ENCODE measurements around the gene PPP1R13B.

Gene PPP1R13B

DNA sequence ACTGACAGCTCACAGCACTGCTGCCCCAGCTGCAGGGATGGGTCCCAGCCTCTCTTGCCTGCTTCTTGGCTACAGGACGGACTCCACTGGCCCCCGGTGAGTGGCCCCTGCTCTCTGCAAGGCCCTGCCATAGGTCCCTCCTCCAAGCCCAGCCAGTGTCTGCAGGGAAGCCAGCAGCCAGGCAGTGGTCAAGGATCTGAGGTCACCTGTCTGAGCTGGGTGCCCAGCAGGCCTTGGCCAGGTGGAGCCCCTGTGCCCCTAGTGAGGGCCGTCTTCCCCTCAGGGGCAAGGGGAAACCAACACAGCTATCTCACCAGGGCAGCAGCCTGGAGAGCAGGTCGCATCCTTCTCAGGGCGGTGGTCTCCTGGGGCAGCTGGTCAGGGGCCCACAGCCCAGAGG is 145.3 kb downstream of the PPP1R13B start:
- Histone ChIP-seq H3K9me3 (ENCODE audit: control insufficient read depth, insufficient read depth, low read depth, low read length) (no peaks in the 10 kb centered on the region), H3K4me3 (ENCODE audit: low read depth, low read length) (no peak overlapping the region), H3K36me3 (ENCODE audit: control insufficient read depth in 2 of 2, insufficient read depth in 1 of 2, low read length in 2 of 2) (peaks cover 0 to 95% of the 10 kb centered on the region in 2 experiments; a peak in 2 of 3 replicates), H3K27ac (ENCODE audit: extremely low read depth, low read depth, low read length) (peak overlapping the region; percentile 31; the same call in 1 of the 2 replicates), H3K4me1 (ENCODE audit: control insufficient read depth, insufficient read depth, low read length) (no peaks in the 10 kb centered on the region; the same call in 1 of the 2 replicates)
- ChIA-PET CTCF (no interaction called here), POLR2A (interaction anchor here (6.4 kb wide), 1 partner anchor 13 kb away, joined by 31 read pairs; the partner anchor contains the start of genes XRCC3 and ZFYVE21)
- TF ChIP-seq ZNF555 (tag by site-specific recombination; conservative IDR thresholded peaks at IDR 0.05) (no peak), RBAK (tag by site-specific recombination; IDR thresholded peaks at IDR 0.05) (no peak), GLIS1 (tag by site-specific recombination; IDR thresholded peaks at IDR 0.05) (no peak), ZNF112 (tag by site-specific recombination; IDR thresholded peaks at IDR 0.05) (no peak), ZBTB48 (tag by site-specific recombination; IDR thresholded peaks at IDR 0.05) (no peak), HOXD13 (CRISPR knock-in tag; IDR thresholded peaks at IDR 0.05; ENCODE audit: borderline replicate concordance) (no peak), SCRT1 (tag by site-specific recombination; IDR thresholded peaks at IDR 0.05; ENCODE audit: borderline replicate concordance) (no peak), ZNF623 (tag by site-specific recombination; IDR thresholded peaks at IDR 0.05) (no peak)
- TF ChIP-seq, protein P1, sequence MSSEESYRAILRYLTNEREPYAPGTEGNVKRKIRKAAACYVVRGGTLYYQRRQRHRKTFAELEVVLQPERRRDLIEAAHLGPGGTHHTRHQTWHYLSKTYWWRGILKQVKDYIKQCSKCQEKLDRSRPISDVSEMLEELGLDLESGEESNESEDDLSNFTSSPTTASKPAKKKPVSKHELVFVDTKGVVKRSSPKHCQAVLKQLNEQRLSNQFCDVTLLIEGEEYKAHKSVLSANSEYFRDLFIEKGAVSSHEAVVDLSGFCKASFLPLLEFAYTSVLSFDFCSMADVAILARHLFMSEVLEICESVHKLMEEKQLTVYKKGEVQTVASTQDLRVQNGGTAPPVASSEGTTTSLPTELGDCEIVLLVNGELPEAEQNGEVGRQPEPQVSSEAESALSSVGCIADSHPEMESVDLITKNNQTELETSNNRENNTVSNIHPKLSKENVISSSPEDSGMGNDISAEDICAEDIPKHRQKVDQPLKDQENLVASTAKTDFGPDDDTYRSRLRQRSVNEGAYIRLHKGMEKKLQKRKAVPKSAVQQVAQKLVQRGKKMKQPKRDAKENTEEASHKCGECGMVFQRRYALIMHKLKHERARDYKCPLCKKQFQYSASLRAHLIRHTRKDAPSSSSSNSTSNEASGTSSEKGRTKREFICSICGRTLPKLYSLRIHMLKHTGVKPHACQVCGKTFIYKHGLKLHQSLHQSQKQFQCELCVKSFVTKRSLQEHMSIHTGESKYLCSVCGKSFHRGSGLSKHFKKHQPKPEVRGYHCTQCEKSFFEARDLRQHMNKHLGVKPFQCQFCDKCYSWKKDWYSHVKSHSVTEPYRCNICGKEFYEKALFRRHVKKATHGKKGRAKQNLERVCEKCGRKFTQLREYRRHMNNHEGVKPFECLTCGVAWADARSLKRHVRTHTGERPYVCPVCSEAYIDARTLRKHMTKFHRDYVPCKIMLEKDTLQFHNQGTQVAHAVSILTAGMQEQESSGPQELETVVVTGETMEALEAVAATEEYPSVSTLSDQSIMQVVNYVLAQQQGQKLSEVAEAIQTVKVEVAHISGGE (tag by site-specific recombination; conservative IDR thresholded peaks at IDR 0.05; ENCODE audit: low read depth): no peak

DNA sequence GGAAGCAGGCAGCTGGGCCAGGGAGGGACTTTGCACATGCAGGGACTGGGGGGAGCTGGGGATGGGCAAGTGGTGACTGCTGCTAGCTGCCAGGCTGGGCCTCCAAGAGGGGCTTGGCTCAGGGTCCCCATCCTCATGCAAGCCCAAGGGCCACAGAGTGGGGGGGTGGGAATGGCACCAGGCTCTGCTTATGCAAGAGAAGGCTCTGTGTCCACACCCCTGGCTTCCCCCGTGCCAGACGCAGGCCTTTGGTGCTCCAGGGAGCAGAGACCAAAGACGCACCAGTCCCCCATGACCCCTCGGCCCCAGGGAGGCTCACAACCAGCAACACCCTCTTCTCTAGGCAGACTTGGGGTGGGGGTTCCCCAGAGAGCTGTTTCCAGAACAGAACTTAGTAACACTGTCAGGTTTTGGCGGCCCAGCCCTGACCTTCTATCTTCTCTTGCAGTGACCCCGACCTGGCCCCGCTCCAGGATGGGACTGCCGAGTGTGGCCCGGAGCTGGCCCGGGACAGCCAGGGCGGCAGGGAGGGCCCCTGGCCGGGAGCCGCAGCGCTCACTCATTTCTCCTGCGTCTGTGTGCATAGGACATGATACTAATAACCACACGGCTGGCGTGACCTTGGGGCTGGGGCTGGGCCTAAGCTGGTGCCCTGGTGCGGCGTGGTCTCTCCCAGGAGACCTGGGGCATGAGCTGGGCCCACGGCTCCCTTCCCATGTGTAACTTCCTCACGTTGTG is 146.5 kb downstream of the PPP1R13B start:
- Histone ChIP-seq H3K36me3 (ENCODE audit: control insufficient read depth in 2 of 2, insufficient read depth in 1 of 2, low read length in 2 of 2) (peaks cover 0 to 85% of the 10 kb centered on the region in 2 experiments; a peak in 2 of 3 replicates), H3K9me3 (ENCODE audit: control insufficient read depth, insufficient read depth, low read depth, low read length) (no peaks in the 10 kb centered on the region), H3K27ac (ENCODE audit: extremely low read depth, low read depth, low read length) (no peak overlapping the region), H3K4me1 (ENCODE audit: control insufficient read depth, insufficient read depth, low read length) (peaks cover 11% of the 10 kb centered on the region), H3K4me3 (ENCODE audit: low read depth, low read length) (no peak overlapping the region)
- POLR2A ChIA-PET: interaction anchor here (6.4 kb wide), 1 partner anchor 14 kb away, joined by 31 read pairs; the partner anchor contains the start of genes XRCC3 and ZFYVE21
- CTCF ChIA-PET: no interaction called here
- TF ChIP-seq ZNF302 (tag by site-specific recombination; IDR thresholded peaks at IDR 0.05; ENCODE audit: low read depth) (no peak), ZNF10 (tag by site-specific recombination; IDR thresholded peaks at IDR 0.05) (no peak), SP2 (tag by site-specific recombination; IDR thresholded peaks at IDR 0.05) (no peak), ZNF155 (tag by site-specific recombination; IDR thresholded peaks at IDR 0.05) (no peak)
- TF ChIP-seq, protein P2, sequence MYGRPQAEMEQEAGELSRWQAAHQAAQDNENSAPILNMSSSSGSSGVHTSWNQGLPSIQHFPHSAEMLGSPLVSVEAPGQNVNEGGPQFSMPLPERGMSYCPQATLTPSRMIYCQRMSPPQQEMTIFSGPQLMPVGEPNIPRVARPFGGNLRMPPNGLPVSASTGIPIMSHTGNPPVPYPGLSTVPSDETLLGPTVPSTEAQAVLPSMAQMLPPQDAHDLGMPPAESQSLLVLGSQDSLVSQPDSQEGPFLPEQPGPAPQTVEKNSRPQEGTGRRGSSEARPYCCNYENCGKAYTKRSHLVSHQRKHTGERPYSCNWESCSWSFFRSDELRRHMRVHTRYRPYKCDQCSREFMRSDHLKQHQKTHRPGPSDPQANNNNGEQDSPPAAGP (tag by site-specific recombination; IDR thresholded peaks at IDR 0.05): no peak
- TF ChIP-seq, protein P3, sequence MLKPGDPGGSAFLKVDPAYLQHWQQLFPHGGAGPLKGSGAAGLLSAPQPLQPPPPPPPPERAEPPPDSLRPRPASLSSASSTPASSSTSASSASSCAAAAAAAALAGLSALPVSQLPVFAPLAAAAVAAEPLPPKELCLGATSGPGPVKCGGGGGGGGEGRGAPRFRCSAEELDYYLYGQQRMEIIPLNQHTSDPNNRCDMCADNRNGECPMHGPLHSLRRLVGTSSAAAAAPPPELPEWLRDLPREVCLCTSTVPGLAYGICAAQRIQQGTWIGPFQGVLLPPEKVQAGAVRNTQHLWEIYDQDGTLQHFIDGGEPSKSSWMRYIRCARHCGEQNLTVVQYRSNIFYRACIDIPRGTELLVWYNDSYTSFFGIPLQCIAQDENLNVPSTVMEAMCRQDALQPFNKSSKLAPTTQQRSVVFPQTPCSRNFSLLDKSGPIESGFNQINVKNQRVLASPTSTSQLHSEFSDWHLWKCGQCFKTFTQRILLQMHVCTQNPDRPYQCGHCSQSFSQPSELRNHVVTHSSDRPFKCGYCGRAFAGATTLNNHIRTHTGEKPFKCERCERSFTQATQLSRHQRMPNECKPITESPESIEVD (tag by site-specific recombination; IDR thresholded peaks at IDR 0.05): no peak
- TF ChIP-seq, protein P4, sequence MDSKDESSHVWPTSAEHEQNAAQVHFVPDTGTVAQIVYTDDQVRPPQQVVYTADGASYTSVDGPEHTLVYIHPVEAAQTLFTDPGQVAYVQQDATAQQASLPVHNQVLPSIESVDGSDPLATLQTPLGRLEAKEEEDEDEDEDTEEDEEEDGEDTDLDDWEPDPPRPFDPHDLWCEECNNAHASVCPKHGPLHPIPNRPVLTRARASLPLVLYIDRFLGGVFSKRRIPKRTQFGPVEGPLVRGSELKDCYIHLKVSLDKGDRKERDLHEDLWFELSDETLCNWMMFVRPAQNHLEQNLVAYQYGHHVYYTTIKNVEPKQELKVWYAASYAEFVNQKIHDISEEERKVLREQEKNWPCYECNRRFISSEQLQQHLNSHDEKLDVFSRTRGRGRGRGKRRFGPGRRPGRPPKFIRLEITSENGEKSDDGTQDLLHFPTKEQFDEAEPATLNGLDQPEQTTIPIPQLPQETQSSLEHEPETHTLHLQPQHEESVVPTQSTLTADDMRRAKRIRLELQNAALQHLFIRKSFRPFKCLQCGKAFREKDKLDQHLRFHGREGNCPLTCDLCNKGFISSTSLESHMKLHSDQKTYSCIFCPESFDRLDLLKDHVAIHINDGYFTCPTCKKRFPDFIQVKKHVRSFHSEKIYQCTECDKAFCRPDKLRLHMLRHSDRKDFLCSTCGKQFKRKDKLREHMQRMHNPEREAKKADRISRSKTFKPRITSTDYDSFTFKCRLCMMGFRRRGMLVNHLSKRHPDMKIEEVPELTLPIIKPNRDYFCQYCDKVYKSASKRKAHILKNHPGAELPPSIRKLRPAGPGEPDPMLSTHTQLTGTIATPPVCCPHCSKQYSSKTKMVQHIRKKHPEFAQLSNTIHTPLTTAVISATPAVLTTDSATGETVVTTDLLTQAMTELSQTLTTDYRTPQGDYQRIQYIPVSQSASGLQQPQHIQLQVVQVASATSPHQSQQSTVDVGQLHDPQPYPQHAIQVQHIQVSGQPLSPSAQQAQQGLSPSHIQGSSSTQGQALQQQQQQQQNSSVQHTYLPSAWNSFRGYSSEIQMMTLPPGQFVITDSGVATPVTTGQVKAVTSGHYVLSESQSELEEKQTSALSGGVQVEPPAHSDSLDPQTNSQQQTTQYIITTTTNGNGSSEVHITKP (tag by site-specific recombination; IDR thresholded peaks at IDR 0.05): peak; percentile 85

Data from HEK293 (cell line).